HT-29 (cell line): ENCODE measurements around the gene MMS19. TPM values are rescaled to one million over a fixed set of nuclear protein-coding genes. Genes with fewer than 3 reads are reported as not detected.
A peak's percentile ranks its signal among the peaks of the same experiment; 100 is the strongest.

Experiments used
- DNase-seq: peaks from one replicate; pipeline ENCODE4 v3.0.0-alpha.2; 2015; ENCODE audit warnings: low spot score
- total RNA-seq: library from RNA; depleted of rRNA; stranded (reverse); fragments of >200 nt; shearing (Covaris generic); gene quantifications from 2 replicates; pipeline ENCODE4 v1.2.3, GENCODE V29; 2014; rRNA removed

Gene MMS19, protein sequence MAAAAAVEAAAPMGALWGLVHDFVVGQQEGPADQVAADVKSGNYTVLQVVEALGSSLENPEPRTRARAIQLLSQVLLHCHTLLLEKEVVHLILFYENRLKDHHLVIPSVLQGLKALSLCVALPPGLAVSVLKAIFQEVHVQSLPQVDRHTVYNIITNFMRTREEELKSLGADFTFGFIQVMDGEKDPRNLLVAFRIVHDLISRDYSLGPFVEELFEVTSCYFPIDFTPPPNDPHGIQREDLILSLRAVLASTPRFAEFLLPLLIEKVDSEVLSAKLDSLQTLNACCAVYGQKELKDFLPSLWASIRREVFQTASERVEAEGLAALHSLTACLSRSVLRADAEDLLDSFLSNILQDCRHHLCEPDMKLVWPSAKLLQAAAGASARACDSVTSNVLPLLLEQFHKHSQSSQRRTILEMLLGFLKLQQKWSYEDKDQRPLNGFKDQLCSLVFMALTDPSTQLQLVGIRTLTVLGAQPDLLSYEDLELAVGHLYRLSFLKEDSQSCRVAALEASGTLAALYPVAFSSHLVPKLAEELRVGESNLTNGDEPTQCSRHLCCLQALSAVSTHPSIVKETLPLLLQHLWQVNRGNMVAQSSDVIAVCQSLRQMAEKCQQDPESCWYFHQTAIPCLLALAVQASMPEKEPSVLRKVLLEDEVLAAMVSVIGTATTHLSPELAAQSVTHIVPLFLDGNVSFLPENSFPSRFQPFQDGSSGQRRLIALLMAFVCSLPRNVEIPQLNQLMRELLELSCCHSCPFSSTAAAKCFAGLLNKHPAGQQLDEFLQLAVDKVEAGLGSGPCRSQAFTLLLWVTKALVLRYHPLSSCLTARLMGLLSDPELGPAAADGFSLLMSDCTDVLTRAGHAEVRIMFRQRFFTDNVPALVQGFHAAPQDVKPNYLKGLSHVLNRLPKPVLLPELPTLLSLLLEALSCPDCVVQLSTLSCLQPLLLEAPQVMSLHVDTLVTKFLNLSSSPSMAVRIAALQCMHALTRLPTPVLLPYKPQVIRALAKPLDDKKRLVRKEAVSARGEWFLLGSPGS
- 78.7 and 103 TPM in 2 replicates for total RNA-seq

DNA sequence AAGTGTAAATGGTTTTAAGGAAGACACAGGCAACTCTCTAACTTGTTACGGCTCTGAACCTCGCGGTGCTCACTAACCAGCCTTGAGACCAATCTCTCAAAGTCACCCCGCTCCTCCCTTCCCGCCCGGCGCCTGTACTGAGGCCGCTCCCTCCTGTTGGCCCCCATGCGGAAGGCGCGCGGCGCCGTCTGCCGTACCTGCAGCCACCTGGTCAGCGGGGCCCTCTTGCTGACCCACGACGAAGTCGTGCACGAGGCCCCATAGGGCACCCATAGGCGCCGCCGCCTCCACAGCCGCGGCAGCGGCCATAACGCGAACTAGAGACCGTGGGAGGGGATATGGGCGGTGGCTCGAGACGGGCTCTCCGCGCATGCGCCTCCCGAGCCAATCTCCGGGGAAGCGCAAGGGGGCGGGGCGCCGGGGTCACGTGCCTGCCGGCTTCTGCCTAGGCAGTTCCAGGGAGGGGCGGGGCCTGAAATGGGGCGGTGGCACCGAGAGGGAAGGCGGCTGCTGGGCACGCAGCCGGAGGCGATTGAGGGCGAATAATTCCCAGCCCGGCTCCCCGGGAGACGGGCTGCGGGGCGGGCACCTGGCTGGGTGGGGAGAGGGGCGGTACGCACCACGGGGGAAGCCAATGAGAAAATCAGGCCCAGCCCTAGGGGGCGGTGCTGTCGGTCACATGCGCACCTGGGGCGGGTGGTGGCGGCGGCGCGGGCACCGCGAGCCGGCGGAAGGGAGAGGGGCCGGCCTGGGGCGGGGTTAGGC is at the start of gene MMS19:
TSS of gene MMS19 (minus strand) at position 347 of the 765 bp plus-strand sequence. CDS start at position 309, 38 bp downstream.
- peak; percentile 99 for DNase-seq

DNA sequence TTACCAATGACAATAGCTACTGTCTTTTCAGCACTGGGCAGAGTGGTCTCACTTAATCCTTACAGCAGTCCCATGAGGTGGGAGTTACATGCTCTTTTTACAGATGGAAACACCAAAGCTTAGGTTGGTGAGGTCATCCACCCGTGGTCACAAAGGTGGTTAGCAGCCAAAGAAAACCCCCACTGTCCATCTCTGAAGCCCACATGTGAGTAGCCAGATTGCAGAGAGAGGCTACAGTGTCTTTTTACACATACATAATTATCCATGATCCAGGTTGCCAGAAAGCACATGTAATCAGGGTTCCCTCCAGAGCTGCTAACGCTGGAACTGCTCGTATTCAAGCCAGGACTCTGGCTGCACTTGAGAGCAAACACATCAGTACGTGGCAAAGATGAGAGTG is 49.7 kb upstream of the MMS19 start:
- DNase-seq, result no peak

DNA sequence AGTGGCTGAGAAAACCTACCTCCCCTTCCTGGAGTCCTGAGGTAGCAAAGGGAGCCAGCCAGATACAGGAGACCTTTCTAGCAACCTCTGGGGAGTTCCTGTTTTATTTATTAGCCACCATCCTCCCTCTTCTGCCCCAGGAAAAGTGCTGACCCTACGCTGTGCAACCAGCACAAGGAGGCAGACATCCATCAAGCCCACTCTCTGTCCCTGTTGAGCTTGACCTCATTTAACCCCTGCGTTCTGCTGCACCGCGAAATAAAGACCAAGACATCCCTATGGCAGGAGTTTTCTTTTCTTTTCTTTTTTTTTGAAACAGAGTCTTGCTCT is 49.0 kb upstream of the MMS19 start:
- no peak for DNase-seq

DNA sequence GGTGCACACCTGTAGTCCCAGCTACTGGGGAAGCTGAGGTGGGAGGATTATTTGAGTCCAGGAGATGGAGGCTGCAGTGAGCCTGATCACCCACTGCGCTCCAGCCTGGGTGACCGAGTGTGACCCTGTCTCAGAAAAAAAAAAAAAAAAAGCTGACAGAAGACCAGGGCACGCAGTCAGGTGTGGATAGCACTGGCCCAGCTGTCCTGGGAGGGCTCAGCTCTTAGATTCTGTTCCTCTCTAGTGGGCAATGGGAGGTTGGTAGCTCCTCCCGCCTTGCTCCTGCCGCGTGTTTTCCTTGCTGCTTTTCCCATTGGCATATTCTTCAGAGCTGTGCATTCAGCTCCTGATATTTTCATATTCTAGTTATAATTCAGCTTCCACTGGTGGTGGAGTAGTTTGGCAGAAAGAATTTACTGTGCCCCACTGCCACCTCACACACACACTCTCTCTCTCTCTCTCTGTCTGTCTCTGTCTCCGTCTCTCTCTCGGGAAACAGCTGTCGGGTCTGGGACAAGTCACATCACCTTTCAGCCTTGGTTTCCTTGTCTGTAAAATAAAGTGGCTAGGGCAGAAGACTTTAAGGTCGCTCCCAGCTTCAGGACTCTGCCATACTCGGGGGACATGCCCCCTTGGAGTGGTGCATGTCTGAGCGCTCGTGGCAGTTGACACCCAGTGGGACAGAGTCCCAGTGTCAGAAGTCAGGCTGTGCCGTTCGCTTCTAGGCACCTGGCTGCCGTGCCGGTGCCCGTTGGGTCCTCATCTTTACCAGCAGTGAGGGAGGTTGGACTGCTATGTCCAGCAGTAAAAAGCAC is 48.4 kb upstream of the MMS19 start:
- DNase-seq, result no peak

DNA sequence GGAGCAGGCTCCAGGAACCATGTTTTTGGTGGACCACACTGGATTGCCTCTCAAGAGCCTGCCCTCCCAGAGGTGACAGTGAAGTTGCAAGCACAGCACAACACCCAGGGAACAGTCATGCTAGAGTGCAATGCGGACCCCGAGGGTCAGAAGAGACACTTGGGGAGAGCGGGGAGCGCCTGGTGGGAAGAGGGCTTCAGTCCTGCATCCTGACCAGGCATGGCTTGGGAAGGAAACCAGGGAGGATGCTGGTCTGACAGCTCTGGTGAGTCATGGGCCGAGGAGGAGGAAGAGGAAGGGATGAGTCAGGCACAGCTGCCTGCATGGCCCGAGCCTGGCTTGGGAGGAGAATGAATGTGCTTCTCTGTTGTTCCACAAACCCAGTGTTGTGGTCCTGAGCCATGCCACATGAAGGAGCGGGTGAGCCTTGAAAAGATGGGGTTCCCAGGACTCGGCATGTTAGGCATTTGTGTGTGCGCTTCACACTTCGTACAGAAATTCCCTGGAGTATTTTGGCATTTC is 44.9 kb upstream of the MMS19 start:
- peak; percentile 88 for DNase-seq

DNA sequence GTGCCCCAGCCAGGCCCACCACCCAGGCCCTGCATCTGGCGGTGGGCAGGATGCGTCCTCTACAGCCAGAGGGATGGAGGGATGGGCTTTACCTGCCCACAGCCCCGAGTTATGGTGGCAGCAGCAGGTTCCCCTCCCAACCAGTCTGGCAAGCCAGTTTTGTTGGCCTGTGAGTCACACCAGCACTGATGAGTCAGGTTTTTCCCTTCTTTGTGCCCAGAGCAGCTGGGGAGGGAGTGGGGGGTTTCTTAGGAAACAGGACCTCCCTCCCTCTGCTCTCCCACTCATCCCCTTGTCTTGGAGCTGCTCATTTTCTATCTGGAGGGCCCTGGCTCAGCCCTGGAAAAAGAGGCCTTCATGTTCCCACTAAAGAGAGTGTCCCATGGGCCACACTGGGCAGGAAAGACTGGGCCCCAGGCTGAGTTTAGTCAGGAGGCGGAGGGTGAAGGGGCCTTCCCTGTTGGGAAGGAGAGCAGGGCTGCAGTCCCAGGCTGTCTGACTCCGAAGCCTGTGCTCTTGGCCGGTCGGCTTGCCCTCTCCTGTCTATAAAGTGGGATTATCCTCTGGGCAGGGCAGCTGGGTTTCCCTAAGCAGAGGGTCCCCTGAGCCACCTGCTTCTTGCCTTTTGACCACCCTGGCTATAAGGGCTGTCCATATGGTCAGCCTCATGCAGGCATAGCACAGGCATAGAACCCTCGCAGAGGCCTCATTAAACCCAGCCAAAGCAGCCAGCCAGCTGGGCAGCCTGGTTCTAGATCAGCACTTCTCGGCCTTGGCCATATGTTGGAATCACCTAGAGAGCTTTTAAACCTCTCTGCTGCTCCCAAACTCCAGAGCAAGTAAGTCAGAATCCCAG is 44.2 kb upstream of the MMS19 start:
- DNase-seq, result peak; percentile 86

DNA sequence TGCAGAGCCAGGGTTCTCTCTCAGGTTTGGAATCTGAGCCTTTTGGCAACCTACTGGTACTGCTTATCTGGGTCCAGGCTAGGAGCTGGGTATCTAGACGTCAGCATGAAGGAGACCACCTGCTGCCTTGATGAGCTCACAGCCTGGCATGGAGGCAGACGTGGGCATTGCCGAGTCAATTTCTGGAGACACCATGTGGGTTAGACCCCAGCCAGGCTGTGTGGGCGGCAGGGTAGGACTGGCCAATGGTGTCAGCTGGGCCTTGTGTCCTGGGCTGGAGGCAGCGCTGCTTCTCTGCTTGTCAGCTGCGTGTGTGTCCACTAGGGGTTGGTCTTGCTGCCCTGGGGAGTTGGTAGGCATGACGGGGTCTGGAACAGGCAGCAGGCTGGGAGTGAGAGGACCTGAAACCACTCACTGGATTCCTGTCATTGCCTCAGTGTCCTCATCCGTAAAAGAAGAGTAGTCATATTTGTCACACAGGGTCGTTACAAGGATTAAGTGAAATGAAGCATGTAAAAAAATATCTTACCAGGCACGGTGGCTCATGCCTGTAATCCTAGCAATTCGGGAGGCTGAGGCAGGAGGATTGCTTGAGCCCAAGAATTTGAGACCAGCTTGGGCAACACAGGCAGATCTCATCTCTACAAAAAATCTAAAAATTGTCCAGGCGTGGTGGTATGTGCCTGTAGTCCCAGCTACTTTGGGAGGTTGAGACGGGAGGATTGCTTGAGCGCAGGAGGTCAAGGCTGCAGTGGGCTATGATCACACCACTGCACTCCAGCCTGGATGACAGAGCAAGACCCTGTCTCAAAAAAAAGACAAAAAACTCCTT is 42.7 kb upstream of the MMS19 start:
- DNase-seq, result no peak

DNA sequence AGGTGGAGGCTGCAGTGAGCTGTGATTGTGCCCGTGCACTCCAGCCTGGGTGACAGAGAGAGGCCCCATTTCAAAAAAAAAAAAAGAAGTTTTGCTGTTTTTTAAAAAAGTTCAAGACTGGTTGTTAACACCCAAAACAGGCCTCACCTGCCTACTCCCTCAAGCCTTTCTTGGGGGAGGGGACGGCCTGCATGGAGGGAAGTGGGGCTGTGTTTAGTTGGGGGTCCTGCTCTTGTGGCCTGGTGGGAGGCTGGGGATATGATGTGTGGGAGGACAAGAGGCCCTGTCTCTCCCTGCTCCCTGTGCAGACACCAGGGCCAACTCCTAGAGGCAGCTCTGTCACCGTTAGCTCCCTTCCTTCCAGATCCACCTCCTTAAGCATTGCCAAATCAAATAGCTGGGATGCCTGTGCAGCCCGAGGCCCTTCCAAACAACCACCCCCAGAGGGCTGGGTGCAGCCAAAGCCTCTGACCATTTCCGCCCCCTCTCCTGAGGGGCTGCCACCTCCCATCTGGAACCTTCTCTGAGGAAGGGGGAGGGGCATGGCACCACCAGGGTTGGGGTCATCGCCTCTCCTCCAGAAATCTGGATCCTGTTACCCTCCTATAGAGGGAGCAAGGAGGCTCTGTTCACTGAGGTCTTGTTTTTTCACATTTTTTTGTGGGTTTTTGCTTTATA is 41.4 kb upstream of the MMS19 start:
- DNase-seq, result no peak

DNA sequence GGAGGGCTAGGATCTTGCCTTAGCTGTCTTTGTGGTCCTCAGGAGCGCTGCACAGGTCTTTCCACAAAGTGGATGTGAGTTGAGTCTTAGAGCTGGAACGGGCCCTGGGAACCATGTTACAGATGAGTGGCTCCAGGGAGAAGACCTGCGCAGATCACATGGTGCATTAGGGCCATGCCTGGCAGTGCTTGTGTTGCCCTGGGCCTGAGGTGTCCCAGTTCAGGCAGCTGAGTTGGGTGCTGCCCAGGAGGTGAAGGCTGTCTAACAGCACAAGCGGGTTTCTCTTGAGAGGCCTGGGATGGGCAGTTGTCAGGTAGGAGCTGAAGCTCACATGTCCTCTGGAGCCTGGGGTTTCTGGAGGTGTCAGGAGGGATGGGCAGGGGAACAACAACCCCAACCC is 40.6 kb upstream of the MMS19 start:
- DNase-seq, result no peak

DNA sequence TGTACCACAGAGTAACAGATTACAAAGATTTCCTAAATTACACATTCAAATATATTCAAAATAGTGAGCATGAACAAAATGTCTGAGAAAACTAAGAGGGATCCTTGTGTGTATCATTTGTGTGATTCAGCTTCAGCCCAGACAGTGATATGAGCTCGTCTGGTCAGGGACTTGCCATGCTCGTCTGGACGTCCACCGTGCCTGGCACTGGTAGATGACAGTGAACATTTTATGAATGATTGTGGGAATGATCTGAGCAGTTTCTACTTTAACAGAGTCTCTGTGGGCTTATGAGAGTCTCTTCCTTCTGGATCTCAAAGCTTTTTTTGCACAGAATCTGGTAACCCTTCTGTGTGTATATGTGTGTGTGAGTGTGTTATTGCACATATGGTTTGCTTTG is 40.2 kb upstream of the MMS19 start:
- no peak for DNase-seq

DNA sequence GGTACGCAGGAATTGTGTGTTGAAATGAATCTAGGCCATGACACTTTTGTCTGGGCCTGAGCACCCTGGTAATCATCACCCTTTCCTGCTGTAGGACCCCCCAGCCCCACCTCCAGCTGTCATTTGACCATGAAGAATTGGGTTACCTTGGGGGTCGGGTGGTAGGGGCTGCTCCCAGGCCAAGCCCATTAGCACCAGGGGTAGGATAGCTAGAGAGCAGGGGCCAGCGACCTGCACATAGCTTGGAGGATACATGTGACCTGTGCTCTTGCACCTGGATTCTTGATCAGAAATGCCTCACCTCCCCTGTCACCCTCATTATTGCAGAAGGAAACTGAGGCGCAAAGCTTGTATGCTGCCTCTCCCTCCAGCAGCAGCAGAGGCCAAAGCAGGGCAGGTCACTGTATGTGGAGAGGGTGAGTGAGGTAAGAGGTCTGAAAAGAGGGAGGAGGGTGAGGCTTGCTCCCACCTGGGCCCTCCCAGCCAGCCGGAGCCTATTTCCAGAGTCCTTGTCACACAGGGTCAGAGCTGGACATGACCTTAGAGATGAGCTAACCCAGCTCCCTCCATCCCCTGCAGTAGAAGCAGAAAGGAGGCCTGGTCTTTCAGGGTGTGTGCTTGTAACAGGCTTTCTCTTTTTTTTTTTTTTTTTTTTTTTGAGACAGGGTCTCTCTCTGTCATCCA is 39.1 kb upstream of the MMS19 start:
- no peak for DNase-seq

DNA sequence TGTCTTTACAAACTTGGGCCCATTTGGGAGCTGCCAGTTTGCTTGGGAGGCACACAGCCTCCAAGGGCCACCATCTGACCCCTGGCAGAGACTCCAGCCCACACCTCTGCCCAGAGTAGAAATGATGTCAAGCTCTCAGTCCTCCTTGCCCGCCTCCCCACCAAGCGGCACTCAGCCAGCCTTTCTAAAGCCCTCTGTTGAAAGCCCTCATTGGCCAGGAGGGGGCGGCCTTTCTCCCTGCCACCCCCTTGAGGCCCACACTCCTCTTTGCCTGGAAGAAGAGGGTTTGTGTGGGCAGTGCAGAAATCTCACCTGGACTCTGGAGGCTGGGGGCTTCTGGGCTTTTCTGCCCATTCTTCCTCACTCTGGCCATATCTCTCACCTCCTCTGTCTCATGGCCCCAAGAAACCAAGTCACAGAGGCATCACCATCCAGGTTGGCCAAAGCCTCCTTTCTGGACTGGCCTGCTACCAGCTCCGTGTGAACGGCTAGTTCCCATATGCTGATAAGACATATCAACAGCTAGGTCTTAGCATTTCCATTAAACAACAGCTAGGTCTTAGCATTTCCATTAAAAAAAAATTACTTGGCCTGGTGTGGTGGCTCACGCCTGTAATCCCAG is 36.6 kb upstream of the MMS19 start:
- DNase-seq, result peak; percentile 60

DNA sequence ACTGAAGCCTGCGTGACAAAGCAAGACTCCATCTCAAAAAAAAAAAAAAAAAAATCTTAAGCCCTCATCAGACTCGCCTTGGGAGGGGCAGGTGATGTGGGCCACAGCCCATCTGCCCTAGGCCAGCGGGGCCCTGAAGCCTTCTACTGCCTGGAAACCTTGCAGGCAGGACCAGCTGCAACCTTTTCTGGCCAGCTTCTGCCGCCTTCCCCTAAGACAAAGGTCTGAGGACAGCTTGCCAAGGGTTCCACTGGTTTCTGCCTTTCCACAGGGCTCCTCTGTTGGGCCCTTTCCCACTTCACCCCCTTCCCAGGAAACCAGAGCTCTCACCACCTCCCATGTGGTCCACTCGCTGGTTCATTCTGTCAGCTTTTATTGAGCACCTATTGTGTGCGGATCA is 35.7 kb upstream of the MMS19 start:
- DNase-seq, result no peak

DNA sequence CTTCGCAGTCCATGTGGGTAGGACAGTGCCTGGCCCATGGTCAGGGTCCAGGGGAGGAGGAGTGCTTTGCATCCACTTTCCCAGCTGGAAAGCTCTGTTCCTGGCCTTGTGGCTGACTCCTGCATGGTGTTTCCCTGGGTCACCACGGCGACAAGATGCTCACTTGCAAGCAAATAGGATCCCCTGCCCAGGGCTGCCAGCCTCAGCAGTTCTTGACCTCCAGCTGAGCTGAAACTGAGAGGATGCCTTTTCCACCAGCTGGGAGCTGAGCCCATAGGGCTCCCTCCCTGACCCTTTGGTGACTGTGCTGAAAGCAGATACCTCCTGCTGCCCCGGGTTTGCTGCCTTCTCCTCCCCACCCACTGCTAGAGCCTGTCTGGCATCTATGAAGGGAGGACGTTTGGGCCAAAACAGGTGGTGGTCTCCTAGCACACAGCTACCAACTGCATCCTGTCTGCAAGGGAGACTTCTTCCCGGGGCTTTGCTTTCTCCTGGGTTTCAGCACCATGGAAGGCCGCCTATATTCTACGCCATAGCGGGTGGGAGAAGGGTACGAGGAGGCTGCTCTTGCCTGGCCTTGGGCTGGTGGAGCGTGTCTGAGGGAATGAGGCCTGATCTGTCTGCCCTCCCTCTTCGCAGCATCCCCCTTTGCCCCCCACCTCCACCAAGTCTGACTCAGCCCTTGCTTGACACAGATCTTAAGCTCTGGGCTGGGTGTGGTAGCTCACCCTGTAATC is 34.9 kb upstream of the MMS19 start:
- no peak for DNase-seq

DNA sequence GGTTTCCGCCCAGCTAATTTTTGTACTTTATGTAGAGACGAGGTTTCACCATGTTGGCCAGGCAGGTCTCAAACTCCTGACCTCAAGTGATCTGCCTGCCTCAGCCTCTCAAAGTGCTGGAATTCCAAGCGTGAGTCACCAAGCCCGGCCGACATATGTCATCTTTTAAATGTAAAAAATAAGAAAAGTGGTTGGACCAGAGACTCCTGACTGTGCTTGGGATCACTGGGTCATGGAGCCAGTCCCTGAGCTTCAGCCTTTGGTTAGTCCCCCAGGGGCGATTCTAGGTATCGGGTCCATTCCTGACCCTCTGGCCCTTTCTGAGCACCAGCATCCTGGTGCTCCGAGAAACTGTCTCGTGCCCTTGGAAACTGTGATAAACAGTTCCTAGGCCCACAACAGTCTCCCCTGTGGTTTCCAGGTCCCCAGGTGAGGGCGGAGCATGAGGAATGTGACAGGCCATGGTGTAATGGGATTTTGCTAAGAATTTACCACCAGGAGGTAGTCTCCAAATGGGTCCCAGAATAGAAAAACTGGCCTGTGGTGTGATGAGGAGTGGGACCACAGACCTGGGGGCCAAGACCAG is 33.3 kb upstream of the MMS19 start:
- DNase-seq, result peak; percentile 74
